HepG2 (cell line): ENCODE results near the gene IL2RA. TPM values are rescaled to one million over a fixed set of nuclear protein-coding genes. Genes with fewer than 3 reads are reported as not detected.

Experiments used
- ATAC-seq: fragments of 200-7000 bp; cut with Tn5 transposase; 3 replicates; pipeline ENCODE4 v1.9.1; 2020; ENCODE audit warnings: mild to moderate bottlenecking, moderate library complexity
- BruUV-seq: library from RNA; stranded (reverse); fragments of 400-500 nt; replicated peaks from 2 replicates; lab custom pipeline; 2021; lab: Mats Ljungman, UMichigan
- CTCF ChIA-PET: fragments of 300-600 bp; formaldehyde crosslinking; extraction: SDS; loops from one replicate; lab custom pipeline; 2021; ENCODE audit warnings: low total read pairs, inconsistent platforms, low intra/inter-chr PET ratio; lab: Yijun Ruan, JAX
- POLR2A ChIA-PET: fragments of 350-600 bp; sonication (Branson Sonifier 250); formaldehyde crosslinking; loops from one replicate; lab custom pipeline; 2020; ENCODE audit warnings: antibody characterized with exemption, inconsistent platforms; lab: Yijun Ruan, JAX
- DNase-seq: peaks from one replicate; pipeline ENCODE4 v3.0.0-alpha.2; 2015; ENCODE audit warnings: low spot score
- FAIRE-seq: peaks from 3 replicates; lab custom pipeline; 2011; peaks lifted over from hg19 to GRCh38; lab: Jason Lieb, UNC
- H2AFZ ChIP-seq: one replicate; pipeline ENCODE4 v1.6.1; 2011; ENCODE audit warnings: low read length, inconsistent platforms
- H3K27ac ChIP-seq: fragments of 300-600 bp; 3 replicates; pipeline ENCODE4 v1.8.0; 2011; ENCODE audit warnings: mixed run types, mild to moderate bottlenecking, mixed read lengths, low read length, inconsistent platforms; ENCODE audit not compliant: insufficient read depth; ENCODE audit errors: extremely low read length
- H3K27me3 ChIP-seq, 2 experiments: fragments of 200-600 bp in 1 of 2; 2 replicates in 1 of 2; 3 replicates in 1 of 2; pipeline versions ENCODE4 v1.6.0 to v1.8.0; 2011; ENCODE audit warnings: low read length in 2 of 2, mild to moderate bottlenecking in 2 of 2, moderate library complexity in 2 of 2, inconsistent platforms in 1 of 2; ENCODE audit not compliant: insufficient read depth in 2 of 2, control insufficient read depth in 1 of 2
- H3K36me3 ChIP-seq, 2 experiments: fragments of 200-600 bp in 1 of 2; replicated peaks in 1 of 2; 2 replicates in 1 of 2; 3 replicates in 1 of 2; pipeline versions ENCODE4 v1.5.1 to v1.8.0; 2011; ENCODE audit warnings: low read length in 2 of 2, inconsistent platforms in 1 of 2; ENCODE audit not compliant: insufficient read depth in 2 of 2, control insufficient read depth in 1 of 2
- H3K4me1 ChIP-seq: 2 replicates; pipeline ENCODE4 v1.5.1; 2012; ENCODE audit warnings: low read length, inconsistent platforms; ENCODE audit not compliant: insufficient read depth
- H3K4me2 ChIP-seq: 2 replicates; pipeline ENCODE4 v1.6.0; 2011; ENCODE audit warnings: low read depth, low read length, inconsistent platforms
- H3K4me3 ChIP-seq, 3 experiments: fragments of 200-600 bp in 1 of 3; sonication (generic), shearing (Covaris generic) in 1 of 3; replicated peaks in 1 of 3; 2 replicates each; pipeline ENCODE4 v1.5.1; 2011 to 2016; ENCODE audit warnings: low read length in 3 of 3, inconsistent platforms in 2 of 3, low read depth in 2 of 3, mild to moderate bottlenecking in 2 of 3, control low read depth in 1 of 3, mixed read lengths in 1 of 3; ENCODE audit not compliant: insufficient read depth in 1 of 3
- H3K79me2 ChIP-seq: one replicate; pipeline ENCODE4 v1.6.1; 2011; ENCODE audit warnings: low read length, inconsistent platforms; ENCODE audit not compliant: insufficient read depth
- H3K9ac ChIP-seq: 2 replicates; pipeline ENCODE4 v1.6.0; 2011; ENCODE audit warnings: mild to moderate bottlenecking, low read depth, low read length, inconsistent platforms; ENCODE audit not compliant: insufficient read depth
- H3K9me3 ChIP-seq: 2 replicates; pipeline ENCODE4 v1.5.1; 2012; ENCODE audit warnings: mild to moderate bottlenecking, low read length
- H4K20me1 ChIP-seq: 2 replicates; pipeline ENCODE4 v1.6.0; 2011; ENCODE audit warnings: inconsistent platforms, mild to moderate bottlenecking, low read length, moderate library complexity; ENCODE audit not compliant: insufficient read depth
- KDM6A ChIP-seq: IDR thresholded peaks from 2 replicates; pipeline ENCODE4 v1.6.1; 2016; ENCODE audit warnings: low read depth
- PLRG1 ChIP-seq: fragments of 450-650 bp; conservative IDR thresholded peaks from 2 replicates; pipeline ENCODE4 v1.6.1; 2016
- PTBP1 ChIP-seq: fragments of 200-400 bp; formaldehyde crosslinking; IDR thresholded peaks from 2 replicates; pipeline ENCODE4 v1.6.1; 2018; ENCODE audit warnings: low read length, low read depth; ENCODE audit not compliant: poor library complexity, severe bottlenecking
- SIX1 ChIP-seq: sonication (generic); formaldehyde crosslinking; IDR thresholded peaks from 2 replicates; pipeline ENCODE4 v1.4.0; 2020; ENCODE audit warnings: missing genetic modification reagents, borderline replicate concordance
- ZNF17 ChIP-seq: sonication (generic); formaldehyde crosslinking; IDR thresholded peaks from 2 replicates; pipeline ENCODE4 v1.5.0; 2020; ENCODE audit warnings: mild to moderate bottlenecking, missing genetic modification reagents
- ZNF33A ChIP-seq: sonication (generic); formaldehyde crosslinking; IDR thresholded peaks from 2 replicates; pipeline ENCODE4 v1.5.1; 2020; ENCODE audit warnings: missing genetic modification reagents, mild to moderate bottlenecking, moderate library complexity, borderline replicate concordance
- ZNF549 ChIP-seq: sonication (generic); formaldehyde crosslinking; IDR thresholded peaks from 2 replicates; pipeline ENCODE4 v1.5.0; 2020; ENCODE audit warnings: missing genetic modification reagents
- ZNF780A ChIP-seq: sonication (generic); formaldehyde crosslinking; IDR thresholded peaks from 2 replicates; pipeline ENCODE4 v1.8.0; 2022; ENCODE audit warnings: mild to moderate bottlenecking, missing genetic modification reagents, moderate library complexity
- WGBS: methylation state at CpG from one replicate; pipeline ENCODE4 v1.1.6; 2017; ENCODE audit warnings: low lambda C conversion rate; 5-methylcytosine and 5-hydroxymethylcytosine counted together
- in situ Hi-C: cut with HindIII; loops from 2 replicates; pipeline ENCODE4 v1.10.0; 2017; ENCODE audit warnings: low pct_unique_long_range_greater_than_20kb; ENCODE audit not compliant: extremely low pct_ligation_motif_present
- intact Hi-C: fragments of 100-400 bp; cut with micrococcal nuclease; formaldehyde crosslinking; loops from one replicate; pipeline ENCODE4 v1.10.0; 2022; ENCODE audit not compliant: unreplicated experiment
- polyA plus RNA-seq, 8 experiments: library from polyadenylated mRNA; depleted of rRNA in 3 of 8; stranded (reverse) in 7 of 8; unstranded in 1 of 8; fragments of >200 nt; fragmentation: Illumina TruSeq in 4 of 8; extraction: Trizol in 4 of 8; gene quantifications; 2 replicates each; pipeline versions ENCODE4 v1.2.1 to v1.2.3, GENCODE V29; 2011 to 2016; ENCODE audit warnings: low read depth in 4 of 8, missing spikeins in 1 of 8, mixed read lengths in 1 of 8; ENCODE audit not compliant: insufficient read depth in 1 of 8
- total RNA-seq, 5 experiments: library from RNA; depleted of rRNA; stranded (reverse); fragments of >200 nt; fragmentation: Illumina TruSeq; extraction: Trizol; gene quantifications; 2 replicates each; pipeline ENCODE4 v1.2.3, GENCODE V29; 2016; ENCODE audit warnings: low read depth in 1 of 5
- TF ChIP-seq, protein P1 (sequence below): sonication (generic); formaldehyde crosslinking; IDR thresholded peaks from 2 replicates; pipeline ENCODE4 v1.5.1; 2020; ENCODE audit warnings: mild to moderate bottlenecking, moderate library complexity, missing genetic modification reagents
- TF ChIP-seq, protein P2 (sequence below): sonication (generic); formaldehyde crosslinking; IDR thresholded peaks from 2 replicates; pipeline ENCODE4 v1.4.0; 2020; ENCODE audit warnings: missing genetic modification reagents

Gene IL2RA
- total and polyA plus RNA-seq, 2 of the 13 experiments (the other 11 are each of a cell fraction or from before 2014, with no cell fraction given) = not detected

GRCh38 chr10:6082496-6083395 lies 20.6 kb upstream of the IL2RA start:
- Histone ChIP-seq H3K4me1 (peaks cover 10% of the 10 kb centered on the region), H3K36me3 (no peaks in the 10 kb centered on the region), H3K79me2 (no peaks in the 10 kb centered on the region), H3K9ac (no peak overlapping the region), H3K27me3 (peaks cover 0 to 41% of the 10 kb centered on the region in 2 experiments), H3K9me3 (no peaks in the 10 kb centered on the region), H4K20me1 (no peaks in the 10 kb centered on the region), H3K4me3 (no peak overlapping the region), H3K4me2 (no peak overlapping the region), H3K27ac (no peak overlapping the region), H2AFZ (no peak overlapping the region)
- ChIA-PET CTCF (no interaction called here), POLR2A (no interaction called here)
- intact Hi-C loops (loop anchor here (10.0 kb wide), 1 partner anchor 138 kb away; no protein-coding TSS in a partner anchor), in situ Hi-C loops (no loop called here)
- WGBS = 24% methylated on average over 9 of the region's 9 CpGs
- no TSS peak for BruUV-seq
- ATAC-seq (no peak), DNase-seq (no peak), FAIRE-seq (no peak)
- TF ChIP-seq ZNF780A (CRISPR knock-in tag) = no peak
- TF ChIP-seq KDM6A = no peak
- no peak for TF ChIP-seq SIX1 (CRISPR knock-in tag)
- TF ChIP-seq, protein P1, sequence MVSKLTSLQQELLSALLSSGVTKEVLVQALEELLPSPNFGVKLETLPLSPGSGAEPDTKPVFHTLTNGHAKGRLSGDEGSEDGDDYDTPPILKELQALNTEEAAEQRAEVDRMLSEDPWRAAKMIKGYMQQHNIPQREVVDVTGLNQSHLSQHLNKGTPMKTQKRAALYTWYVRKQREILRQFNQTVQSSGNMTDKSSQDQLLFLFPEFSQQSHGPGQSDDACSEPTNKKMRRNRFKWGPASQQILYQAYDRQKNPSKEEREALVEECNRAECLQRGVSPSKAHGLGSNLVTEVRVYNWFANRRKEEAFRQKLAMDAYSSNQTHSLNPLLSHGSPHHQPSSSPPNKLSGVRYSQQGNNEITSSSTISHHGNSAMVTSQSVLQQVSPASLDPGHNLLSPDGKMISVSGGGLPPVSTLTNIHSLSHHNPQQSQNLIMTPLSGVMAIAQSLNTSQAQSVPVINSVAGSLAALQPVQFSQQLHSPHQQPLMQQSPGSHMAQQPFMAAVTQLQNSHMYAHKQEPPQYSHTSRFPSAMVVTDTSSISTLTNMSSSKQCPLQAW = no peak
- TF ChIP-seq ZNF549 = no peak
- TF ChIP-seq, protein P2, sequence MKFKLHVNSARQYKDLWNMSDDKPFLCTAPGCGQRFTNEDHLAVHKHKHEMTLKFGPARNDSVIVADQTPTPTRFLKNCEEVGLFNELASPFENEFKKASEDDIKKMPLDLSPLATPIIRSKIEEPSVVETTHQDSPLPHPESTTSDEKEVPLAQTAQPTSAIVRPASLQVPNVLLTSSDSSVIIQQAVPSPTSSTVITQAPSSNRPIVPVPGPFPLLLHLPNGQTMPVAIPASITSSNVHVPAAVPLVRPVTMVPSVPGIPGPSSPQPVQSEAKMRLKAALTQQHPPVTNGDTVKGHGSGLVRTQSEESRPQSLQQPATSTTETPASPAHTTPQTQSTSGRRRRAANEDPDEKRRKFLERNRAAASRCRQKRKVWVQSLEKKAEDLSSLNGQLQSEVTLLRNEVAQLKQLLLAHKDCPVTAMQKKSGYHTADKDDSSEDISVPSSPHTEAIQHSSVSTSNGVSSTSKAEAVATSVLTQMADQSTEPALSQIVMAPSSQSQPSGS (CRISPR knock-in tag) = no peak
- TF ChIP-seq PTBP1 = no peak
- no peak for TF ChIP-seq ZNF17 (CRISPR knock-in tag)
- TF ChIP-seq ZNF33A = no peak
- no peak for TF ChIP-seq PLRG1
- TF ChIP-seq, all 625 proteins: peak for 0
